ENCODE results near the gene MORN3.
"Not testable (repeated sequence)": the region's sequence is repeated elsewhere in the genome, so short reads cannot be mapped to it uniquely, and the experiment has no call there.

Gene MORN3

DNA sequence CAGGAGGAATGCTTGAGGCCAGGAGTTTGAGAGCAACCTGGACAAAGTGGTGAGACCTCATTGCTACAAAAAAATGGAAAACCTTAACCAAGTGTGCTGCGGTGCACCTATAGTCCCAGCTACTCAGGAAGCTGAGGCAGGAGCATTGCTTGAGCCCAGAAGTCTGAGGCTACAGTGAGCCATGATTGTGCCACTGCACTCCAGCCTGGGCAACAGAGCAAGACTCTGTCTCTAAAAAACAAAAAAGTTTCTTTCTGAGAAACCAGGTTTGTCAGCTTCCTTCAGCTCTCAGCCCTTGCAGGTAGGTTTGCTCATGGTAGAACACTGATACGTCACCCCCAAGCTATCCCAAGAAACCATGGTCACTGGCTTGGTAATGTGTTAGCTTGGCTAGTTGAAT is 20.0 kb upstream of the MORN3 start:
- no peak for DNase-seq

DNA sequence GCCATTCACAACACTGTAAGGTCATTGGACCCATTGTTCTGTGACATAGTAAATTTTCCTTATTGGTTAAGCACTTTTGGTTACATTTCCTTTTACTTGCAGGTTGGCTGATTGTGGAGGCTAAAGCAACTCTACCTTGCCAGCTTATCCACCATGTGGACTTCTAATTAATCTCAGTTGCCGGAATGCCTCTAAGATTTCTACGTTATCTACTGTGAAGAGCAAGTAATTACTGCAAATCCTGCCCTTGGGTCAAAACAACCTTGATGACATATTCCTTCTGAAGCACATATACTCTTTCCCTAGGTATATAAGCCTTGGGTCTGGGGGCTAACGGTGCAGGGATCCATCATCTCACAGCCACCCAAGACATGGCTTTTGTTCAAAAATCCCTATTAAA is 19.5 kb upstream of the MORN3 start:
- no peak for DNase-seq

DNA sequence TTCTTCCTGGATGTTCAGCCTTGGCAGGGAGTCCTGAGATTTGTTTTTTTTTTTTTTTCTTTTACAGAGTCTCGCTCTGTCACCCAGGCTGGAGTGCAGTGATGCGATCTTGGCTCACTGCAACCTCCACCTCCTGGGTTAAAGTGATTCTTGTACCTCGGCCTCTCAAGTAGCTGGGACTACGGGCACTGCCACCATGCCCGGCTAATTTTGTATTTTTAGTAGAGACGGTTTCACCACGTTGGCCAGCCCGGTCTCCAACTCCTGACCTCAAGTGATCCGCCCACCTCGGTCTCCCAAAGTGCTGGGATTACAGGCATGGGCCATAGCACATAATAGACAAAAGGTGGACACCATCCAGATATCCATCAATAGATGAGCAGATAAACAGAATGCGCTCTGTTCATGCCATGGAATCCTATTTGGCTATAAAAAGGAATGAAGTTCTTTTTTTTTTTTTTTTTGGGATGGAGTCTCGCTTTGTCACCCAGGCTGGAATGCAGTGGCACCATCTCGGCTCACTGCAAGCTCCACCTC is 10.3 kb upstream of the MORN3 start:
- DNase-seq: not testable (repeated sequence)

DNA sequence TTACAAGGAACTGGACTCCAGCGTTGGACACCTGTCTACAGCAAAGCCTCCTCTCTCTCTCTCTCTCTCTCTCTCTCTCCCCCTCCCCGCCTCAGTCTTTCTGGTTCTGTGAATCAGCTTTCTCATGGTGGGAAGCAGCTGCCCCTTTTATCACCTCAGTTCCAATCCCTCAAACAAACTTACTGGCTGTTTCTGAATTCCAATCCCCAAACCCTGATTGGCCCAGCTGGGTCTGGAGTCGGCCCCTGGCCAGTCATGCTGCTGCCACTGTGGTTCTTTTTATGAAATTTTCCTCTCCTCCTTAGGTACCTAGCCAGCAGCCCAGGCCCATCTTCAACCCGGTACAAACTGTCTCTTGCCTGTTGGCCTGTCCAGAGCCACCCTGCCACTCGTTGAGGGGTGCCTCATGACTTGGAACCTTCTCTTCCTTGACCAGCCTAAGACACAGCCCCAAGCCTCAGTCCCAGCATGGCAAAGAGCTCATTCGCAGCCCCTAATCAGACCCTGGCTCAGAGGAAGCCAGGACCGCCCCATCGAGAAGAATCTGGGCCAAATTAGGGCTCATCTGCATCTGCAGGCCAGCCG is 9.4 kb upstream of the MORN3 start:
- DNase-seq: peak; percentile 44

DNA sequence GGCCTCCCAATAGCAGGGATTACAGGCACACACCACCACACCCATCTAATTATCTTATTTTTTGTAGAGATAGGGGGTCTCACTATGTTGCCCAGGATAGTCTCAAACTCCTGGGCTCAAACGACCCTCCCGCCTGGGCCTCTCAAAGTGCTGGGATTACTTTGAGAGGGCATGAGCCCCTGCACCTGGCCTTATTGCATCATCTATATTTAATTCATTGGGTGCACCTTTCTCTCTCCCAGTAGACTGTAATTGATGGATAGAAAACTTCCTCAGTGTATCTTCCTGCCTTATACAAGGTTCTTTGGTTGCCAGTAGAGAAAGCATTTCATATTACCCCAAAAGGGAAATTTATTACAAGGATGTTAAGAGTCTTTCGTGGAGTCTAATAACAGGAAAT is 8.9 kb upstream of the MORN3 start:
- peak; percentile 44 for DNase-seq

DNA sequence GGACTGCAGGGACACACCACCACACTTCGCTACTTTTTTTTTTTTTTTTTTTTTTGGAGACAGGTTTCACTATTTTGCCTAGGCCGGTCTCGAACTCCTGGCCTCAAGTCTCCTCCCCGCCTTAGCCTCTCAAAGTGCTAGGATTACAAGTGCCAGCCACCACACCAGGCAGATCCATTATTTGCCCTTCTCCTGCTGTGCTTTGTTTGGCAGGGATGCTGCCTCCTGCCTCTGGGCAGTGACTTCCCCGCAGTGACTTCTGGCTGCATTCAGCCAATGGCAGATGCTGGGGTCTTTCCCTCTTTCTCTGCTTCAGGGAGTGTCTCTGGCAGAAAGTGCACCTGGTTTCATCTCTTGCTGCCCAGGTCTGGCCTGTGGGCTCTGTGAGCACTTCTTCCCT is 6.7 kb upstream of the MORN3 start:
- DNase-seq: peak; percentile 64

DNA sequence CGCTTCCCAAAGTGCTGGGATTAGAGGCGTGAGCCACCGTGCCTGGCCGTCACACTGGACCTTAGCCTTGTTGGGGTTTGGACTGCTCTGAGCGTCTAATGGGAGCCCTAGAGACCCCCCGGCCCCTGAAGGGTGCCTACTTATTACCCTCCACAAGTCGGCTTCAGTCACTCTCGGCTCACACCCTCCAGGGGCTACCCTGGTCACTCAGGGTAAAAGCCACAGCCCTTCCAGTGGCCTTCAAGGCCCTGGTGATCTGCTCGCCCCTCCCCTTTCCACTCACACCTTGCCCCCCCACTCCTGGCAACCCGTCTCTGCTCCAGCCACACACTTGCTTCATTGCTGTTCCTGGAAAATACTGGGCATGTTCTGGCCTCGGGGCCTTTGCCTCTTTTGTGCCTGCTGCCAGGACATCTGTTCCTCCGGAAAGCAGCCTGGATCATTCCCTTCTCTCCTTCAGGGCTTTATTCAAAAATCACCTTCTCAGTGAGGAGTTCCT is 3.6 kb upstream of the MORN3 start:
- peak; percentile 71 for DNase-seq

DNA sequence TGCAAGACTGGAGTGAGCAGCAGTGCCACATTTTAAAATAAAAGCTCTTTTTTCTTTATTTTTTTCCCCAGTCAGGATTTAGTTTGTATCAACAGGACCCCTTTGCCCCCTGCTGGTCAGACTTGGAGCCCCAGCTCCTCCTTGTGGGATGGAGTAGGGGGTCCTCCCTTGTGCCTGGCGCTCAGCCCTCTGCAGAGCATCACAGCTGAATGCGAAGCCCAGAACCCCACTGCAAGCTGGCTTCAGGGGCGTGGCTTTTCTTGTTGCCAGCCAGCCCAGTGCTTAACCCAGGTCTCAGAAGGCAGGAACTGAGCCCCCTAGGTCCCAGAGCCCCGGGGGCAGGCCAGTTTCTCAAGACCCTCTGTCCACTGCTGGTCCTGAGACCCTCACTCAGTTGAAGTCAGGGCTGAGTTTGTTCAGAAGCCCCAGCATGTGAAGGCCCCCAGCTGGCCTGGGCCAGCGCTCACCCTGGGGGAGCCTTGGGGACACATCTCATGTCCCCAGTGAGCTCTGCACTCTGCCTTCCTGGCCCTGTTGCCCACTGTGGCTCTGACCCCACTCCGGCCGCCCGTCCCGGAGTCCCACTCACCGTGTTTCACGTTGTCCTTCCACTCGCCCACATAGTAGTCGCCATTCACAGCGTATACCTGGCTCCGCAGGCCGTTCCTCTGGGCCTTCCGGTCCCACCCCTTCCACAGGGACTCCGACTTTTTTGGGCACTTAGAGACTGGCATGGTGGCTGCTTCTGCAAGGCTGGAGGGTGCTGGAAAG is 519 bp downstream of the MORN3 start:
- DNase-seq: peak; percentile 17

DNA sequence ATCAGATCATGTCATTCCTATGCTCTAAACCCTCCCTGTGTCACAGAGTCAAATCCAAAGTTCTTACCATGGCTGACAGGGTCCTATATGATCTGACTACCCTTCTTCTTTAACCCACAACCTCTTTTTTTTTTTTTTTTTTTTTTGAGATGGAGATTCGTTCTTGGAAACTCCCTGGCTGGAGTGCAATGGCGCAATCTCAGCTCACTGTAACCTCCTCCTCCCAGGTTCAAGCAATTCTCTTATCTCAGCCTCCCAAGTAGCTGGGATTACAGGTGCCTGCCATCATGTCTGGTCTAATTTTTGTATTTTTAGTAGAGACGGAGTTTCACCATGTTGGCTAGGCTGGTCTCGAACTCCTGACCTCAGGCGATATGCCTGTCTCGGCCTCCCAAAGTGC is 2.6 kb downstream of the MORN3 start:
- DNase-seq: not testable (repeated sequence)

DNA sequence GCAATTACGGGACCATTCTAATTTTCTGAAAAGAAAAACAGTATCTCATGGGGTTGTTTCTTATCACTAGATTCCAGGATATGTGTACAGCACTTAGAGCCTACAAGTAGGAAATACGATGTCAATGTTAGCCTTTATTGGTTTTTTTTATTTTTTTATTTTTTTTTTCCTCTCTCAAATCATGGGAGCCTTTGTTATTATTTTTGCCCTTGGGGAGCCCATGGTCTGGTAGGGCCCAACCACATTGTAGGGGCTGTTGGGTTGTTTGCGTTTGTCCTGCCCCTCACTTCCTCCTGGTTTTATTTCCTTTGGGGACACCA is 5.9 kb downstream of the MORN3 start:
- no peak for DNase-seq

DNA sequence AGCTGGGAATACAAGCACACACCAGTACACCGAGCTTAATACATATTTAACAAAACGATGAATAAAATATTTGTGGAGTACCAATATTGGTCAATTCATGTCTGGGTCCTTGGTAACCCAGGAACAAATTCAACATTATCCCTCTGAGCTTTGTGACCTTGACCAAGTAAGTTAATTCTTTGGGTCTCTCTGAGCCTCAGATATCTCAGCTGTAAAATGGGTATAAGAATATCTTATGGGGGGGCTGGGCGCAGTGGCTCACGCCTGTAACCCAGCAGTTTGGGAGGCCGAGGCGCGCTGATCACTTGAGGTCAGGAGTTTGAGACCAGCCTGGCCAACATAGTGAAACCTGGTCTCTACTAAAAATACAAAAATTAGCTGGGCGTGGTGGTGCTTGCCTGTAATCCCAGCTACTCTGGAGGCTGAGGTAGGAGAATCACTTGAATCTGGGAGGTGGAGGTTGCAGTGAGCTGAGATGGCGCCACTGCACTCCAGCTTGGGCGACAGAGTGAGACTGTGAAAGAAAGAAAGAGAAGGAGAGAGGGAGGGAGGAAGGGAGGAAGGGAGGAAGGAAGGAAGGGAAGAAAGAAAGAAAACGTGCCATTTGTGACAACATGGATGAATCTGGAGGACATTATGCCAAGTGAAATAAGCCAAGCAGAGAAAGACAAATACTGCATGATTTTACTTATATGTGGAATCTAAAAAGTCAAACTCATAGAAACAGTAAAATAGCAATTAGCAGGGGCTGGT is 7.9 kb downstream of the MORN3 start:
- DNase-seq: not testable (repeated sequence)

DNA sequence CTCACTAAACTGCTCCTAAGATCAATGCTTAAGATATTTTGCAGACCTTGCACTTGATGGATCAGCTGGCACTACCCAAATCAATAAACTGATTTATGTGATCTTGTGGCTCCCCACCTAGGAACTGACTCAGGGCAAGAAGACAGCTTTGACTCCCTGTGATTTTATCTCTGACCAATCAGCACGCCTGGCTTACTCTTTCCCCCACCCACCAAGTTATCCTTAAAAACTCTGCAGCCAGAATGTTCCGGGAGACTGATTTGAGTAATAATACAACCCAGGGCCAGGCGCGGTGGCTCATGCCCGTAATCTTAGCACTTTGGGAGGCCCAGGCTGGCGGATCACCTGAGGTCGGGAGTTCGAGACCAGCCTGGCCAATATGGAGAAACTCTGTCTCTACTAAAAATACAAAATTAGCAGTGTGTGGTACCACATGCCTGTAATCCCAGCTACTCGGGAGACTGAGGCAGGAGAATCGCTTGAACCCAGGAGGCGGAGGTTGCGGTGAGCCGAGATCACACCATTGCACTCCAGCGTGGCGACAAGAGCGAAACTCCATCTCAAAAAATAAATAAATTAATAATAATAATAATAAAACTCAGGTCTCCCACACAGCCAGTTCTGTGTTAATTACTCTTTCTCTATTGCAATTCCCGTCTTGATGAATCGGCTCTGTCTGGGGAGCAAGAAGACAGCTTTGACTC is 12.0 kb downstream of the MORN3 start:
- no peak for DNase-seq

DNA sequence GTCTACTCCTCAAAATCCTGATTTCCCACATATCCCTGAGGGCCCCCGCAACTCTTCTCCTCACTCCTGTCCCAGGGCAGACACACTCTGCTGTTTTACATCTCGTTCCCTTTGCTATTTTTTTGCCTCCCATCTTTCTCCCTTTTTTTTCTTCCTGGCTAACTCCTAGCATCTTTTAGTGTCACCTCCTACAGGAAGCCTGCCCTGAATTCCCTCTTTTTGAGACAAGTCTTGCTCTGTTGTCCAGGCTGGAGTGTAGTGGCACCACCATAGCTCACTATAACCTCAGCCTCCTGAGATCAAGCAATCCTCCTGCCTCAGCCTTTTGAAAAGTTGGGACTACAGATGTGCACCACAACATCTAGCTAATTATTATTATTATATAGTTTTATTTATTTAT is 13.3 kb downstream of the MORN3 start:
- no peak for DNase-seq

DNA sequence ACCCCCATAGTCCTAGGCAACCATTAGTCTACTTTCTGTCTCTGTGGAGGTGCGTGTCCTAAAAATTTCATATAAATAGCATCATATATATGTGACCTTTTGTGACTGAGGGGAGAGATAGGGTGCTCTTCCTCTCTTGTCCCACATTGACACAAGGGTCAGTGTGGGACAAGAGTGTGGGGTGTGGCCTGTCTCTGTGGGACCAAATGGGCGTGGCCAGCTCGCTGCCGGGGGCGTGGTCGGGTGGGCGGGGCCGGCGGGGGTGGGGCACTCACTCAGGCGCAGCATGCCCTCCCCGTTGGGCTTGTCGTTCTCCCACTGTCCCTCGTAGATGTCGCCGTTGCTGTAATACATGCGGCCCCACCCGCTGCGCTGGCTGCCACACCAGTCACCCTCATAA is 15.5 kb downstream of the MORN3 start:
- no peak for DNase-seq

DNA sequence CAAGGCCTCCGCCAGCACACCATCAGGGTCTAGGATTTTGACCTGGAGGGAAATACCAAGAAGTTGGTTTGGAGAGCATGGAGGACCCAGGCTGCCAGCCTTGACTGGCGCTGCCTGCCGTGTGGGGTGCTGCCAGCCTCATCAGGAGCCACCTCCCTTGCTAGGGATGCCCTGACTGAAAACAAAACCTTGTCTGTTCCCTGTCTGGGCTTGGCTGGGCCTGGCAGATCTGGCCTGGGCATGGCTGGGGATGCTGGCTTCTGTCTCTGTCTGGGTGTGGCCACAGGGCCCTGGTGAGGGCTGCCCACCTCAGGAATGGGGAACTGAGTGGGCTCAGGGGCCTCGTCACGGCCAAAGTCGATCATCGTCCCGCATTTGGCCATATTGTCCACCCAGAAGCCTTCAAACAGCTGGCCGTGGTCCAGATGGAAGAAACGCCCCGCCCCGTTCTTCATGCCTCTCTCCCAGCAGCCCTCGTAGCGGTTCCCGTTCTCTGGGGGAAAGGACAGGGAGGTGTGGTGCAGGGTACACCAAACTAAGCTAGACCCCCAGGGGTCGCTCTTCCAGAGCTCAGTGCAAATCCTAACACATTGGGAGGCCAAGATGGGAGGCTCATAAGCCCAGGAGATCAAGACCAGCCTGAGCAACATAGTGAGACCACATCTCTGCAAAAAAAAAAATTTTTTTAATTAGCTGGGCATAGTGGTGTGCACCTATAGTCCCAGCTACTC is 16.5 kb downstream of the MORN3 start:
- DNase-seq: no peak

DNA sequence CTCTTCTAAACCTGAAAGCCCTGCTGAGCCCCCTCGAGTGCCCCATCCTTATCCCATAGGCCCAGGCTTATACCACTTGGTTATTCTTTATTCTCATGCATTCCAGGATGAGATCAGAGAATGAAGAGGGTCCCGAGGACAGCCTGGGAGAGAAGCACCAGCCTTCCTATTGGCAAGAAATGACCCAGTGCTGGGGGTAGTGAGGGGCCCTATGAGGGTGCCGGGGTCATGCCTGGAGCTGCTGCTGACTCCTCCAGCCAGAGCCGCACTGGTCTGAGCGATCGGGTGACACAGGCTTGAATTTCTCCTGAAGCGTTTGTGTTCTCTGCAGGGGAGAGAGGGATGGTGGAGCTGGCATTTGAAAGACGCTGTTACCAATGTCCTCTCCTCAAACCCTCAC is 18.1 kb downstream of the MORN3 start:
- DNase-seq: no peak

DNA sequence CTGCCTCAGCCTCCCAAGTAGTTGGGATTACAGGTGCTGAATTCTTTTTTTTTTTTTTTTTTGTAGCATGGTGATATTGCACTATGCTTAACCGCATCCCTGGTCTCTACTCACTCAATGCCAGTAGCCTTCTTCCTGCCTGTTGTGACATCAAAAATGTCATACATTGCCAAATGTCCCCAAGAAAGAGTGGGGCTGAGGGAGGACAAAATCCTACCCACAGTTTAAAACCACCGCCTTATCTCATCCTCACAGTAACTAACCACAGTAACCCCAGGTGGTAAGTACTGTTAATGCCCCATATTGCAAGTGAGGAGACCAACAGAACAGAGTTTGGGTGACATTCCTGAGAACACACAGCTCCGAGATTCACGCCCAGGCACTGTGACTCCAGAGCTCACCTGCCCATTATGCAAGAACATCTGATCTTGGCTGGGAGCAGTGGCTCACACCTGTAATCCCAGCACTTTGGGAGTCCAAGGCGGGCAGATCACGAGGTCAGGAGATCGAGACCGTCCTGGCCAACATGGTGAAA is 19.6 kb downstream of the MORN3 start:
- no peak for DNase-seq

DNA sequence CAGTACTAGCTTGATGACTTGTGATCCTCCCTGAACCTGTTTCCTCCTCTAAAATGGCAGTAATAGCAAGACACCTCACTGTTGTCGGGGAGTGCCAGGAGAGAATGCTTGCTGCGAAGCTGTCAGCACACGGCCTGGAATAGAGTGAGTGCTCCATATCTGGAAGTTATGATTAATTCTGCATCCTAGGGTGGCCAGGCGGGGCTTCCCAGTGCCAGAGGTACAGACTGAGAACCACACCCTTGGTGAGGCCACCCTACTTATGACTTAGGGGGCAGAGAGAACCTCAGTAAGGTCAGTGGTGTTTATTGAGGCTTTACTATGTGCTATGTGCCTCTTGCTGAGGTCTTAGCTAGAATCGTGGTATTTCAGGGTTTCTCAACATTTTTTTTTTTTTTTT is 20.1 kb downstream of the MORN3 start:
- DNase-seq: no peak

DNA sequence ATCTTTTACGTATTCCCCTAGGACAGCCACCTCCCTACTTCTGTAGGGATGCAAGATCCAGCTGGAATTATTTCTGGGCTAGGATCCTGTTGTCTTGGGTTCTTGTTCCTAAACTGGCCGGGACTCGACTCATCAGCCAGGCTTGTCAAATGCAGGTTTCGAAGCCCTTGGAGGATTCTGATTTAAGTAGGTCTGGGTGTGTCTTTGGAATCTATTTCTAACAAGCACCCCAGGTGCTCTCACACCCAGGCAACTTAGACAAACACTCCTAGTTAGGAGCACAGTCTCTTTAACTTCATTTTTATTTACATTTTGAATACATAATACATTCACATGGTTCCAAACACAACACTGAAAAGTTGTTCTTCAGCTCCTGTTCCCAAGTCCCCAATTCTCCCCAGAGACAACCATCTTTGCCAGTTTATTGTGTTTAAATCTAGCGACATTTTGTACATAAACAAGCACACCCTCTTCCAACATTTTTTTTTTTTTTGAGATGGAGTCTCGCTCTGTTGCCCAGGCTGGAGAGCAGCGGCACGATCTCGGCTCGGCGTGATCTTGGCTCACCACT is 20.9 kb downstream of the MORN3 start:
- DNase-seq: no peak

DNA sequence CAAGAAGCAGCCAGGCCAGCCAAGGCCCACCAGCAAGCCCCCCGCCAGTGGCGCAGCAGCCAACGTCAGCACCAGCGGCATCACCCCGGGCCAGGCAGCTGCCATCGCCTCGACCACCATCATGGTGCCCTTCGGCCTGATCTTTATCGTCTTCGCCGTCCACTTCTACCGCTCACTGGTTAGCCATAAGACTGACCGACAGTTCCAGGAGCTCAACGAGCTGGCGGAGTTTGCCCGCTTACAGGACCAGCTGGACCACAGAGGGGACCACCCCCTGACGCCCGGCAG is 28.2 kb downstream of the MORN3 start:
- no peak for DNase-seq

DNA sequence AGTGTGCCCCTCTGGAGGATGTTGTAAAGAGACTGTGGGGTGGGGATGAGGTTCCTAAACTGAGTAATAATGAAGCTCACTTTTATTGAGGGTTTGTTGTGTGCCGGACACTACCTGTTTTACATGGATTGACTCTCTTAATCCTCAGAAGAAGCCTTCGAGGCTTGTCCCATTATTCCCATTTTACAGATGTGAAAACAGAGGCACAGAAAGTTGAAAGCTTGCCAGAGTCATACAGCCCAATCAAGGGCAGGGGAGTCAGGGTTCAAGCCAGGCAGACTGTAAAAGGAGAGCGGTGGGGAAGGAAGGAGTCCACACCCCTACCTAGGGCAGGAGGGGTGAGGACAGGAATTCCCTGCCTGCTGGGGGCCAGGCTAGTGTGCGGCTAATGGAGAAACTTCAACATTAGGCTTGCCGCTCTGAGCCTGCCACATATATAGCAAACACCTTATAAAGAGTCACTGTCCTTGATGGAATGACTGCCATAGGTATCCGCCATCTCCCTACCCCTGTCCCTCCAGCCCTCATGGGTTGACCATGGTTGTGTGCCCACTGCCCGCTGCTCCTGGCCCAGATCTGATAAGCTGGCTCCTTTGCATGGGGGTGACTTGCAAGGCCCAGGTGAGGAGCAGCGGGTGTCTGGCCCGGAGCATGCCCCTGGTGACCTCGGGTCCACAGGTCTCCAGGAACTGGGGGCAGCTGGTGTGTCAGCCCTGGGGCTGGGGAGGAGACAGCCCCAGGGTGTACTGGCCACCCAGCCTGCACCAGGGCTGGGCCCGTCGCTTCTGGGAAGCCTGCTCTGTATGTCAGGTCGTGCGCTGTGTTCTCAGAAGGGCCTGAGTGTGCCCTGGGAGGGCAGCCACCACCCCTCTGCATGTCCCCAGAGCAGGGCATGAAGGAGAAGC is 30.9 kb downstream of the MORN3 start:
- DNase-seq: no peak

Data from NCI-H146 (cell line).